Neural progenitor cell (in vitro differentiated cells): ENCODE data around the gene GTF3C1.

Source experiments
- CTCF ChIP-seq: fragments of 200-600 bp; sonication (generic); IDR thresholded peaks from 2 replicates; pipeline ENCODE4 v1.5.1; 2017; ENCODE audit warnings: antibody characterized with exemption, mild to moderate bottlenecking
- EZH2 ChIP-seq: fragments of 200-600 bp; sonication (generic); IDR thresholded peaks from 2 replicates; pipeline ENCODE4 v1.6.1; 2017; ENCODE audit warnings: antibody characterized with exemption, mild to moderate bottlenecking, moderate library complexity

GRCh38 chr16:27549464-27549745, 308 bp downstream of the GTF3C1 start:
- TF ChIP-seq CTCF (no peak), EZH2 (no peak)
